PC-3 (cell line): ENCODE data around the gene GSC2.

Source experiments
- EZH2phosphoT487 ChIP-seq: fragments of 300-600 bp; sonication (generic); IDR thresholded peaks from 2 replicates; pipeline ENCODE4 v1.6.1; 2018; ENCODE audit warnings: mild to moderate bottlenecking, antibody characterized with exemption, low read length, borderline replicate concordance
- TF ChIP-seq, protein P1 (sequence below): fragments of 300-600 bp; sonication (generic); conservative IDR thresholded peaks from 2 replicates; pipeline ENCODE4 v1.5.1; 2017; ENCODE audit warnings: antibody characterized with exemption, low read depth, mild to moderate bottlenecking, low read length

DNA sequence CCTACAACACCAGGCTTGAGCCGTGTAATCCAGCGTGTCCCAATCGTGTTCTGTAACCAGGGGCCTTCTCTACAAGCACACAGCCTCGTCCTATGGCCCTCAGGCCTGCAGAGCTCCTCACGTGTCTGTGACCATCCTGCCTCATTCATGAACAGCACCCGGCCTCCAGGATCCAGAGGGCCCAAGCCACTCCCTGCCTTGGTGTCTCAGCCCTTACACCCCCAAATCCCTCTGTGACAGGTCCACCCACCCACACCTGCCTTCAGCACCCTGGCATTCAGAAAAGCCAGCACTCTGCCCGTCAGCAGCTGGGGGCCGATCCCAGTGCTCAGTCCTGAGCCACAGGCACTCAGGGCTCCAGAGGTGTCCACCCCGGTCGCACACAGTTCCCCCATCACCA, 13.2 kb downstream of the GSC2 start:
- TF ChIP-seq, protein P1, sequence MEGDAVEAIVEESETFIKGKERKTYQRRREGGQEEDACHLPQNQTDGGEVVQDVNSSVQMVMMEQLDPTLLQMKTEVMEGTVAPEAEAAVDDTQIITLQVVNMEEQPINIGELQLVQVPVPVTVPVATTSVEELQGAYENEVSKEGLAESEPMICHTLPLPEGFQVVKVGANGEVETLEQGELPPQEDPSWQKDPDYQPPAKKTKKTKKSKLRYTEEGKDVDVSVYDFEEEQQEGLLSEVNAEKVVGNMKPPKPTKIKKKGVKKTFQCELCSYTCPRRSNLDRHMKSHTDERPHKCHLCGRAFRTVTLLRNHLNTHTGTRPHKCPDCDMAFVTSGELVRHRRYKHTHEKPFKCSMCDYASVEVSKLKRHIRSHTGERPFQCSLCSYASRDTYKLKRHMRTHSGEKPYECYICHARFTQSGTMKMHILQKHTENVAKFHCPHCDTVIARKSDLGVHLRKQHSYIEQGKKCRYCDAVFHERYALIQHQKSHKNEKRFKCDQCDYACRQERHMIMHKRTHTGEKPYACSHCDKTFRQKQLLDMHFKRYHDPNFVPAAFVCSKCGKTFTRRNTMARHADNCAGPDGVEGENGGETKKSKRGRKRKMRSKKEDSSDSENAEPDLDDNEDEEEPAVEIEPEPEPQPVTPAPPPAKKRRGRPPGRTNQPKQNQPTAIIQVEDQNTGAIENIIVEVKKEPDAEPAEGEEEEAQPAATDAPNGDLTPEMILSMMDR = no peak
- no peak for TF ChIP-seq EZH2phosphoT487
